Measurements from ENCODE around the gene PIPOX.
"Not testable (repeated sequence)": the region's sequence is repeated elsewhere in the genome, so short reads cannot be mapped to it uniquely, and the experiment has no call there.

The PIPOX gene

DNA sequence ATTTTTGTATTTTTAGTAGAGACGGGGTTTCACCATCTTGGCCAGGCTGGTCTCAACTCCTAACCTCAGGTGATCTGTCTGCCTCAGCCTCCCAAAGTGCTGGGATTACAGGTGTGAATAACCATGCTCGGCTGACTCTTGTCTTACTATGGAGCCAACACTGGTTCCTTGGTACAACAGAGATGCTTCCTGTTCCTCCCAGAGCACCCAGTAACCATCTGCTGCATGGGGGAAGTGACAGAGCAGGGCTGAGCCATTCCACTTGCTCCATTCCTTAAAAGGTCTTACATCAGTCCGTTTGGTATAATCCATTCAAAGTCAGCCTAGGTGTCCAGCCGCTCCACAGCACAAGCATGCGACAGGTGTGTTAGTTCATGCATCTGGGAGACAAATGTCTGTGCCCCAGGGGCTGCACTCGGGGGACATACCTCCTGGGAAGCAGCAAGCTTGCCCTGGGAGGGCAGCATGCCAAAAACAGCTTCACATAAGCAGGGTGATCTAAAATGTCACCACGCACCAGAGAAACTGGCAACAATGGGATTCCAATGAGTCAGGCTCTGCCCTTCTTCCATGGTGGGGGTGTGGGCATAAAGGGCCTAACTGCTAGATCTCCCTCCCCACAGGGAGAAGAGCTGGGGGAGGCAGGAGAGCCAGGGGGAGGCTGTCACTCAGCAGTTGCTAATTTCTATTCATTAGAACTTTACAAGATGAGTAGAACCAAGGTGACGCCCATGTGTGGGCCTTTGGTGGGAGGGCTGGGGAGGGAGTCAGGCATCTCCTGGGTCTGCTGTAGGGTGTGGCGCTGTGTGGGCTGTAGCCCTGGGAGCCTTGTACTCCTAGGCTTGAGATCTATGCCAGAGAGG, 35.5 kb downstream of the PIPOX start:
- DNase-seq, result no peak

DNA sequence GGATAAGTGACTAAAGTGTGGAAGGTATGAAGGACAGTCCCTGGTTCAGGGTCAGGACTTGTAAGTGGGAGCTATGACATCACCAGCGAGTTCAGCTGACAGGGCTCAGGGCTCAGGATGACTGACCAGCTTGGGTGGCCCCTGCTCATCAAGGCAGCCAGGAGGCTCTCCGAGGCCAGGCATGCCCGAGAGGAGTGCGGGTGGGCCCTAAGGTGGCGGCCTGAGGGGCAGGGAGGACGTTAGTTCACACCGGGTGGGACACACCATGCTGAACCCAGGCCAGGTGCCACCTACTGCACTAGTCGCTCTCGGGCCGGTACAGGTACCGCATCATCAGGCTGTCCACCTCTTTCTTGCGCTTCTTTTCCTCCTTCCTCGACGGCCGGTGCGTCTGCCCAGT, 36.5 kb downstream of the PIPOX start:
- DNase-seq, result no peak

DNA sequence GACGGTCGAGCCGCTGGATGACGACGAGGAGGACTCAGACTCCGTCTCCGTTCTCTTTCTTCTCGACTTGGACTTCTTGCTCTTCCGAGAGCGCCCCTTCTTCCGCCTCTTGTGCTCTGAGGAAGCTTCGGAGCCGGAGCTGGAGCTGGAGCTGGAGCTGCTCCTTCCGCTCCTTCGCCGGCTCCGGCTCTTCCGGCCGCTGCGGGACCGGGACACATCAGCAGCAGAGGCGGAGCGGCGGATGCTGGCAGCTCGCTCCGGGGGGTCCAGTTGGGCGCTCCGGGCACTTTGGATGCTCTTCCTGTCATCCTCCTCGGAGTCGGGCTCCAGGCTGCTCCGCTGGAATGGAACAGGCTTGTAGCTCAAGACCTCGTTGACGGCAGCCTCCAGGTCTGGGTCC, 36.9 kb downstream of the PIPOX start:
- DNase-seq, result no peak

DNA sequence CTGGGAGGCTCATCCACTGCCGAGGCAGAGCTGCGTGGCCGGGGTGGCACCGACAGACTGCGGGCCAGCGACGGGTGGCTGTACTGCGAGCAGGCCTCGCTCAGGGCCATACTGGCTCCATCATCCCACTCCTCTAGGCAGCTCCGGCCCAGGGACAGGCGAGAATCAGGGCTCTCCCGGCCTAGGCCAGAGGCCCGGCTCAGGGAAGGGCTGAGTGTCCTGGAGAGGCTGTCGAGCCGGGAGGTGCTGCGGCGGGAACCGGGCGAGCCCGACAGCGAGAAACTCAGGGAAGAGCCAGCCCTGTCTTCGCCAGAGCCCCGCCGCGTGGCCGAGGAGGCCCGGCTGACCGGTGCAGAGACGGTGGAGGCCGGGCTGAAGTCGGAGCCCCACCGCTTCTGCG, 37.4 kb downstream of the PIPOX start:
- no peak for DNase-seq

DNA sequence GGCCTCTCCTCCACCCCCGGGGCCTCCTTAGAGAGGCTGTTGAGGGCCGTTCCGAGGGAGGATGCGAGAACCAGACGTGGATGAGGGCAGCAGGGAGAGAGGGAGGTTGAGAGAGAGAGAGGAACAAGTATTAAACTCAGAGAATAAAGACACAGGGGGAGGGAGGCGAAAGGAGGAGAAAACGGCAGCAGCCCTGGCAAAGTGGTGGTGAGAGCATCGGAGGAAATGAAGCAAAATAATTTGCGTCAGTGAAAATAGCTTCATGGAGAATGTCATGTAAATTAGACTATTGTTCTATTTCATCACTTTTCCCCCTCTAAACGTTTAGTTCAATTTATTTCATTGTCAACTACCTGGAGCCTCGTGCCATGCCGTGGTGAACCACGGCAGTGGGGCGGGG, 38.0 kb downstream of the PIPOX start:
- no peak for DNase-seq

DNA sequence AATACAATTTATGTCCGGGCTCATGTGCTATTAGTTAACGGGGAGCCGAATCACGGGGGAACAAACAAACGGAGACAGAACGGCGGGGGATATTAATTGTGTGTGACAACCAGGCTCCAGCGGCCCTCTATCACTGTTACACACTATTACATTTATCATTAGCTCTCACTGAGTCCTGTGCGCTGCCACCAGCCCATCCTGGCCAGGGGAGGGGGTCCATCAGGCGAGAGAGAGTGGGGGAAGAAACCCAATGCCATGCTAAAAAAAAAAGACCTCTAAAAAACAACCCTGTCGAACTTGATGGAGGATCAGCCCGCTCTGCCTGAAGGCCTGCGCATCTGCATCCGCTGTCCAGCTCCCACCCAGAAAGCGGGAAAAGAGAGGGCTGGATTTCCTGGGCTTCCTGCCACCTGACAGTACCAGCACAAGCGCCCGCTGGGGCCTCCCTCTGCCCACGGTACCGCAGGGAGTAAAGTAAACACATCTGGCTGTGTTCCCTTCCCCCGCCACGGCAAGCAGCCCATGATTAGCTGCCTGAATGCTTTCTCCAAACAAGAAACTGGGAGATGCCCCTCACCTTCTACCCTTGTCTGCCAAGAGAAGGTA, 41.7 kb downstream of the PIPOX start:
- peak; percentile 78 for DNase-seq

DNA sequence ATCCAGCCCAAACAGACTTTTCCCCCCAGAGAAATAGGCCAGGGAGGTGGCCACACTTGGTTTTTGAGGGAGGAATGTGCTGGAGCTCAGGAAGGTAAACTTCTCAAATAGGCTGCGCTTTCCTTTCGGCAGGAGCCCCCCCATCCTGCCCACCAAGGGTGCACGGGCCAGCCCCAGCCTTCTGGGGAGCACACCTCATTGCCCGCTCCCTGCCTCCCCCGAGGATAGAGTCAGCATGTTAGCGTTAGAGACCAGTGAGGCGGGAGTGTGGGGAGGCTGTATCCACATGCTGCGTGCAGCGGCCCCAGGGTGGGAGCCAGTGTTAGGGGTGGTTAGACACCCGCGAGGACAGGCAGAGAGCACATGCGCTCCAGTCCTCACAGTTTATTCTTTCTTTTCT, 42.3 kb downstream of the PIPOX start:
- no peak for DNase-seq

DNA sequence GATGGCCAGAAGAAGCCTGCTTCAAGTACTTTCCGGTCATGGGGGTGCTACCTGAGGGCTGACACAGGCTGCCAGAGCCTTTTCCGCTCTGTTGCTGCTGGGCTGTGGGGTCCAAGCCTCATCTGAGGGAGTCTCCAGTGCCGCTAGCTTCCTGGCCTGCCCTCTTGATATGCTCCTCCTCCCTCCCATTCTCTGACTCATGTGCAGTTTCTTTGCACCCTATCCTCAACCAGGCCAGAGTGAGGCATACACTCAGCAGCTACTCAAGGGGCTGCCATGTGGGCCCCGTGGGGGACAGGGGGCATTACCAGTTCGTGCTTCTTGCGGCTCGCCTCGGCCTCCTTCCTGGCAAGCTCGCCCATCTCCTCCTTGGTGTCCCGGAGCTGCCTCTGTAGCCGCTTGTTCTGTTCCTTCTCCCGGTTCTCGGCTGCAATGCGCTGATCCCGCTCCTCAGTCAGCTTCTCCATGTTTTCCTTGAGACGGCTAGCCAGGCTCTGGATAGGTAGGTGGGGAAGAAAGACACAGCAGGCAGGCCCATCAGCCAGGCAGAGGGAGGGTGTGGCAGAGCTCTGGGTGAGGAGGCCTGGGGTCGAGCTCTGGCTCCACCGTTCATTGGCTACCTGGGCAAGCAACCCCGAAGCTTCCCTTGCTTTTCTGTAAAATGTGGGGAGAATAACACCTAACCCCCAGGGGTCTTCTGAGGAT, 43.8 kb downstream of the PIPOX start:
- no peak for DNase-seq

DNA sequence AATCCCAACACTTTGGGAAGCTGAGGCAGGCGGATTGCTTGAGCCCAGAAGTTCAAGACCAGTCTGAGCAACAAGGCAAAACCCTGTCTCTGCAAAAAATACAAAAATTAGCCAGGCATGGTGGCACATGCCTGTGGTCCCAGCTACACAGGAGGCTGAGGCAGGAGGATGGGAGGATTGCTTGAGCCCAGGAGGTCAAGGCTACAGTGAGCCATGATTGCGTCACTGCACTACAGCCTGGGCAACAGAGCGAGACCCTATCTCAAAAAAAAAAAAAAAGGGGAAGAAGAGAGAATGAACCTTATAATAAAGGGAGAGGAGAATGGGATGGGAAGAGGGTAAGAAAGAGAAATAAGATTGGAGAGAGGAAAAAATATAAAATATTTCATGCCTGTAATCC, 45.8 kb downstream of the PIPOX start:
- not testable (repeated sequence) for DNase-seq

DNA sequence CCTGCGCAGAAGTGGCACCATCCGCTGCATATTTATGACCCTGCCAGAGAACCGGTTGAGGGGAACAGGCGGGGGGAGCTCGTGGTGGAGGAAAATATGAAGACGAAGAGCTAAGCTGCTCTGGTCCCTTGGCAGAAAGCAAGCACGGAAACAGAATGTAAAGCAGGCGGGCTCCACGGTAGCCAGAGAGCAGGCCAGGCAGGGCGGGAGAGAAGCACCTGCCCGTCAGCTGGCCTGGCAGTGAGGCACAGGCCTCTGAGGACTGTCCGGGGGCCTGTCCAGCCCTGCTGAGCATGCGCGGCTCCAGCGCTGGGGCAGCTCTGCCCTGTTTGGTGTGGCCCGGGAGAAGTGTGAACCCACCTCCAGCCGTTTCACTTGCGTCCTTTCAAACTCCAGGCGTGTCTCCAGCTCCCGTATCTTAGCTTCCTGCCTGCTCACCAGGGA, 46.7 kb downstream of the PIPOX start:
- DNase-seq, result no peak

DNA sequence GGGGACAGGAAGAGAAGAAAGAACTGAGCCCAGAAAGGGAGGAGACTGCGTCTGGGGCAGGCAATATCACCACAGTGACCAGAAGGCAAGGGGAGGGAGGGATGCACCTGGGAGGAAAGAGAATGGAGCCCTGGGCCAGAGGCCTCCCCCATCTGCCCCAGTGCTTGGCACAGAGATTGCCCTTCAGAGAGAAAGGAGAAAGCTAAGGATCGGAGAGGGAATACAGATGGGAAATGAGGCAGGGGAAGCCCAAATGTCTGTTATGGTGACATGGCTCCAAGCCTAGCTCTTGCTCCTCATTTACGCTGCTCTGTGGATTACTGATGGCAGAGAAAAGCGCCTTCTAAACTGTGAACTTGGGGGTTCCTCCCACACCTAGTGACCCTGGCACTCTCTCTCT, 47.2 kb downstream of the PIPOX start:
- DNase-seq, result no peak

DNA sequence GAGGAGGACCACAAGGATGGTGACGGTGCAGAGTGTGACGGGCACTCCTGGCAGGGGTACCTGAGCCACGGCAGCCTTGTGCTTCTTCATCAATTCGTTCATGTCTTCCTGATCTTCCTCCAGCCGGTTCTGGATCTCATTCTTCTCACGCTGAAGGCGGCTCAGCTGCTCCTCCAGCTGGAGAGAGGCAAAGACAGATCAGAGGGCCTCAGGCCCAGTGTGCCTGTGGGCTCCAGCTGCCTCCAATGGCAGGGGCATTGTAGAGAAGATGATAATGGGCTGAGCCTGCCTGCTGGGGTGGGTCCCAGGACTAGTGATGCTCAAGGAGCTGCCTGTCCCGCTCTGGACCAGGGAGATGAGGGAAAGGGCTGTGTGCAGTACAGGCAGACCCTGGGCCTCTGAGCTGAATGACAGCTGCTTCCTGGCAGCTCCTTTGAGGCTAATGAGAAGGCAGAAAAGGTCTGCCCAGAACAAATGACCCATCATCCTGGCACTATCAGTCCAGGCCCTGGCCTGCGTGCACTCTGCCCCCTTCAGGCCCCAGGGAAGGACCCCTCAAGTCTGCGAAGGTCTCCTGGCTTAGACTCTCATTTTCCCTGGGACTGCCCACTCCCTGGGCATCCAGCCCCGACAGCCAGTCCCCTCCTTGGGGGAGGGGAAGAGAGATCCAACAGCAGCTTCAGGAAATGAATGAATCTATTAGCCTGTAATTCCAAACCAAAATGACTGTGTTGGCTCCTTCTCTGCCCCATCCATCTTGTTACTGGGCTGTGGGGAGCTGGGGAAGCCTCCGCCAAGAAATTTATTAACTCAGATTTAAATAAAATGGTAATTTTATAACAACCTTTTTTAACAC, 48.0 kb downstream of the PIPOX start:
- no peak for DNase-seq

DNA sequence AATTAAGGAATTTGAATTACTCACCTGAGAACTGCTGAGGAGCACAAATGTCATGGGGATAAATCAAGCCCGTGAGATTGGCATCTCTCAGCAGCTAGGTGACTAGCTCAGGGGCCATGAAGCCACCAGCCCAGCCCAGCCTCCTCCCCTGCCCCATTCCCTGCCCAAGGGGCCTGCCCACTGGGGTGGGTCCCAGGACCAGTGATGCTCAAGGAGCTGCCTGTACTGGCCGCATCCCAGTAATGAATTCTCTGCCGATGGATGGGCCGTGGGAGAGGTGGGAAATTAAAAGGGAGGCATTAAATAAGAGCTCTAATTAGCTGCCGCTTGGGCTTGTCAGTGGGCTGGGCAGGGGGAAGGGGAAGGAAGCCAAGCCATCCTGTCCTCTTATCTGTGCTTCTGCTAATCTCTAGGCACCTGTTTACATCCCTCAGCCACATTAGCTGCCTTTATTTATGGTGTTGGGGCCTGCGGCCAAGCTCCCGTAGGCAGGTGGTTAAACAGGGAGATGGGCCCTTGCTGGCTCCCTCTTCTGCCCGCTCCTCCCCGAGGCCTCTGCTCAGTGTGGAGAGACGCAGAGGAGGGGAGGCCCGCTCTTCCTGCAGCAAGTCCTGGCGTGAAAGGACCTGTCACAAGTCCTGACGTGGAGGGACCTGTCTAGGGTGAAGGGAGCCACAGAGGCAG, 48.8 kb downstream of the PIPOX start:
- no peak for DNase-seq

DNA sequence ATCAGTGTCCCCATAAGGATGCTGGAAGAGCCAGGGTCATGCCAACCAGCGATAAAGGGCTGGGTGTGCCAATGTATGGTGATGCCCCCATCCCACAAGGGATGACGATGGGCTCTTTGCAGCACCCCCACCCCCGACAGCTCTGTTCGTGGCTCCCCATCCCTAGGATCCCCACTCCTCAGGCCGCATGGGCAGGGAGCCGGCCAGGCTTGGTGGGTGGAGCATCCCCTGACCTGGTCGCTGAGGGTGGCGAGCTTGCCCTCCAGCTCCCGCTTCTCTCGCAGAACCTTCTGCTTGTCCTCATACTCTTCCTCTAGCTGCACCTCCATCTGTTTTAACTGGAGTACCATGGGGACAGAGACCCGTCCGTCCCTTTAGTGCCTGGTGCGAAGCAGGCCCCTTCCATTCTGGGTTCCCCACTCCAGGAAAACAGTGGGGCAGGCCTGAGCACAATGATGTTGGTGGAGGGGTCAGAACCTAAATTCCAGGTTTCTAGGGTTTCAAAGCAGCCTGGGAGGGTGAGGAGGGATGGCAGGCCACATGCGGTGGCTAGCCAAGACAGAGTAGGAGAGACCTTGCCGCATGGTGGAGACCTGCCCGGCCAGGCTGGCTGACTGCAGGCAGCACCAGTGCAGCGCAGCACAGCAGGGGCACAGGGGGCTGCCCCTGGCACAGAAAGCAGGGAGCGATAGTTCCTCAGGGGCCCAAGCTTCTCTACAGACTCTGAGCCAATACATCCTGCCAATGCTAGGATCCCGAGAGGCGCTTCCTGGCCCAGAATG, 50.3 kb downstream of the PIPOX start:
- no peak for DNase-seq

DNA sequence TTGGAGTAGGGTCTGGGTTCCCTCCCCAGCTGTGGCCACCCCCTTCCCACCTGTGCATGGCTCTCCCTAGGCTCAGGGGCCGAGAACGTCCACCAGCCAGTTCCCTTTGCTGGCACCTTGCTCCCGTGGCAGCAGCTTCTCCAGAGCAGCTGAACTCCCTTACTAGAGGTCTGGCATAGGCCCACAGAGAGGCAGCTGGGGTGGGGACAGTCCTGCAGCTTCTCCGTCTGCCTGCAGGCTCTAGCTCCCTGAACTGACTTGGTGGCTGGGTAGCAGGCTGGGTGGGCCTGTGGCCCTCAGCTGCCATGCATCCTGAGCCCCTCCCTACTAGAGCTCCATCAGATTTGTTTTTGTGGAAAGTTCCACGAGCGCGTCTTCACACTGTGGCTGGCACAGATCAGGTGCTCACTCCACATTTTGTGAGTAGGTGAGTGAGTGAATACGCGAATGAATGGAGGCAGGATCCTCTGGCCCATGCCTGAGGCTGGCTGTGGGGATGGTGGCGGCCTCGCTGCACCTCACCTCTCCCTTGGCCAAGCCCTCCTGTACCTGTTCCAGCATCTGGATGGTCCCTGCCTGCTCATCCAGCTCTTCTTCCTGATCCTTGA, 51.3 kb downstream of the PIPOX start:
- DNase-seq, result no peak

DNA sequence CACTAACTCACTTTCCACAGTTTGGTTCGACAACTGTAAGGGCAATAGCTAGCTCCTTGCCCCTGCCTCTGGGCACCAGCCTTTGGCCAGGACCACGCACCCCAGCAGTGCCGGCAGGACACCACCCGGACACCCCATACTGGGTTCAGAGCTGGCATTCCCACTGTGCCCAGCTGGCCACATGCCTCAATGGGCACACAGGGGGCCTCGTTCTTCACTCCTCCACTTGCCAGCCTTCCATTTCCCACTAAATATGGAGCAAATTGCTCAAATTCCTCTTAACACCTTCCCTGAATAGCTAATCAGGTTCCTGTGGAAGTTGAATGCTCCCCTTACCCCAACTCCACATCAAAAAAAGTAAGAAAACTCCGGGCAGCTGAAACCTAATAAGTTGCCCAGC, 52.5 kb downstream of the PIPOX start:
- no peak for DNase-seq

DNA sequence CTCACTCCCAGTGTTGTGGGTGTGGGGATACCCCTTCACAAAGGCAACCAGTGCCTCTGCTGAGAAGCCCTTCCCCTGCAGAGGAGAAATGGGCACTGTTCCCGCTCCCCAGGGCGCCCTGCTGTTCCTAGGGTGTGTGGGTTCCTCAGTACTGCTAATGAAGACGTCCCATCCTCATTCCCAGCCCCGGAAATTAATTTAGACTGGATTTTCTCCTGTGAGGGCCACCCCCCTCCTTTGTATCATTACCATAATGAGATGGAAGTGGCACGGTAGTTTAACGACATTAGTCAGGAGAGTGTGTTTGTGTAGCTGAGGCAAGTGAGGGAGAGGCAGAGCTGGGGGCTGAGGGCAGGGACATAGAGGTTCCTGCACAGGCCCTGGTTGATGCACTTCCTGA, 53.2 kb downstream of the PIPOX start:
- DNase-seq, result no peak

DNA sequence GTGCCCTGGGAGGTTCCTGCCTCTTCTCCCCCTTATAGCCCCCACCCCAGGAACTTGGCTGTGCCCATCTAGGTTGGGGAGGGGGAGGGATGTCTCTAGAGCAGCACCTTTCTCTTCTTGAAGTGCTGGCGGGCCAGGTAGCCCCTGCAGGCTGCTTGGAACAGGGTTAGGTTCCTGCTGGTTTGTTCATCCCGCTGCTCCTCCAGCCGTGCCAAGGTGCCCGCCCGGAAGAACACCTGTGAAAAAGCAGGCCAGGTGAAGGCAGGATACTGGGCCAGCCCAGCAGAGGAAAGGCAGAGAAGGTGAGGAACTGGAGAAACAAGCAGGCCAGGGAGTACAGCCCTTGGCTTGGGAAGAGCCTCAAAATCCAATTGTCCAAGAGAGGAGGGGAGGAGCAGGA, 56.6 kb downstream of the PIPOX start:
- DNase-seq, result no peak

DNA sequence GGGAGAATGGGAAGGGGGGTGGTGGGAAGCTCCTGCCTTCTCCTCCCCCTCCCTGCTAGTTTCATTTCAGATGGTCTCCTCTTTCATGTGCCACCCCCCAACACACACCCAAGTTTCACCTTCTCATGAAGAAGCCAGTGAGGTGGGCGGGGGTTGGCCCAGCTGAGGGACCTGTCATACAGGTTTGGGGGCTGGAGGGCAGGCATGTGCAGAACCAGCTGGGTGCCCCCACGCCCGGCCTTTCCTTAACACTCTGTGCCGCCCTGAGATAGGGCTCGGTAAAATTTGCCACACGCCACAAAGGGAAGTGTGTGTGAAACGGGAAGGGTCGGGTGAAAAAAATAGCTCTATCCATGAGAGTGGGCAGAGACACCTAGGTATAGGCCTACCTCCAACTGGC, 57.4 kb downstream of the PIPOX start:
- no peak for DNase-seq

DNA sequence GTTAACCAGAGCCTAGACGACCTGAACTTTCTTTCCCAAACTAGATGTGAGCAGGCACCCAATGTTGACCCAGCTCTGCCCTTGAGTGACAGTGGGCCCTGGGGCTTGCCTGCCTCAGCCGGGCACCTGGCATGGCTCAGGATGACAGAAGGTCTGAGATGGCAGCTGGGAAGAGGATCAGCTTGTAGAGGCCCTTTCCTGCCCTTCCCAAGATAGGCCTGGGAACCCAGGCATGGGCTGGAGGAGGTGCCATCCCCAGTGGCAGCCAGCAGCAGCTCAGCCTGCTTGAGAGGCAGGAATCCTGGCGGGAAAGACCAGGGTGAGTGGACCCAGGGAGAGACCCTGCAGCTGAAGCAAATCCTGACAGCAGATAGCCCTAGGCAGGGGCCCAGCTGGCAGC, 59.1 kb downstream of the PIPOX start:
- no peak for DNase-seq

DNA sequence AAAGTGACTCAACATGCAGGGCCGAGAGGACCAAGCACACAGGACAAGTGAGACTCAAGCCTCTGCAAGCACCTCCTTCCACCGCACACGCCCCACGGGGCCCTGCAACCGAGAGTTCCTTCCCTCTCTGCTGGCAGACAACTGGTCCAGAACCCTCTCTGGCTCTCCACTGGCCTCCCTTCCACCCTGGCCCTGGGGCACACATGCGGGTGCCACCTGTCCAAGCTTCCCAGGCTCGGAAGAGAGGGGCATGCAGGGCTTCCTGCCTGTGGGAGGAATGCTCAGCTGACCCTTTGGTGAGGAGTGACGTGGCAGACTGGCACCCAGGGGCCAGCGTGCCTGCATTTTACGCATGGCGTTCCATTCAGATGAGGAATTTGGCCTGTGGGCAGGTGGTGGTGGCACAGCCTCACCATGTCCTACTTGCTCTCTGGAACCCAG, 59.8 kb downstream of the PIPOX start:
- DNase-seq, result no peak
